HG03521 (cell line): ENCODE measurements around the gene TMEM123.
A peak's percentile ranks its signal among the peaks of the same experiment; 100 is the strongest.
"Not testable (repeated sequence)": the region's sequence is repeated elsewhere in the genome, so short reads cannot be mapped to it uniquely, and the experiment has no call there.

Source experiments
- ATAC-seq: cut with Tn5 transposase; IDR thresholded peaks from one replicate; pipeline ENCODE4 v1.9.1; 2021; ENCODE audit warnings: mild to moderate bottlenecking, moderate library complexity; ENCODE audit not compliant: unreplicated experiment

The TMEM123 gene

GRCh38 chr11:102398297-102398696 is 54.3 kb downstream of the TMEM123 start:
- no peak for ATAC-seq

- no peak for ATAC-seq
These were observed 55.6 kb downstream of the TMEM123 start for GRCh38 chr11:102396708-102397563.

GRCh38 chr11:102395720-102396393 is 56.7 kb downstream of the TMEM123 start:
- ATAC-seq = no peak

- no peak for ATAC-seq
These were observed 59.3 kb downstream of the TMEM123 start for GRCh38 chr11:102393272-102393730.

GRCh38 chr11:102391549-102392237 is 60.9 kb downstream of the TMEM123 start:
- no peak for ATAC-seq

GRCh38 chr11:102390667-102391465 is 61.7 kb downstream of the TMEM123 start:
- ATAC-seq = peak; percentile 76

GRCh38 chr11:102389253-102389652 is 63.3 kb downstream of the TMEM123 start:
- no peak for ATAC-seq

- no peak for ATAC-seq
These were observed 65.4 kb downstream of the TMEM123 start for GRCh38 chr11:102387043-102387781.

GRCh38 chr11:102386136-102386734 is 66.3 kb downstream of the TMEM123 start:
- no peak for ATAC-seq

- no peak for ATAC-seq
These were observed 67.2 kb downstream of the TMEM123 start for GRCh38 chr11:102385085-102386007.

GRCh38 chr11:102384419-102385079 is 68.0 kb downstream of the TMEM123 start:
- no peak for ATAC-seq

- ATAC-seq = no peak
These were observed 68.7 kb downstream of the TMEM123 start for GRCh38 chr11:102383839-102384238.

- no peak for ATAC-seq
These were observed 70.2 kb downstream of the TMEM123 start for GRCh38 chr11:102382384-102382783.

- ATAC-seq = no peak
These were observed 73.7 kb downstream of the TMEM123 start for GRCh38 chr11:102378818-102379217.

GRCh38 chr11:102377891-102378290 is 74.7 kb downstream of the TMEM123 start:
- no peak for ATAC-seq

GRCh38 chr11:102375720-102376399 is 76.7 kb downstream of the TMEM123 start:
- no peak for ATAC-seq

- ATAC-seq = not testable (repeated sequence)
These were observed 77.7 kb downstream of the TMEM123 start for GRCh38 chr11:102374633-102375424.
